Activated CD8-positive, alpha-beta memory T cell treated with anti-CD3 and anti-CD28 coated beads for 36 hours (primary cell): ENCODE results near the gene C10orf105. TPM values are rescaled to one million over a fixed set of nuclear protein-coding genes. Genes with fewer than 3 reads are reported as not detected.

Source experiments
- CTCF ChIA-PET: fragments of 350-600 bp; sonication (Branson Sonifier 250); formaldehyde crosslinking; loops from one replicate; lab custom pipeline; 2021; ENCODE audit warnings: antibody characterized with exemption; lab: Charles Lee
- POLR2A ChIA-PET: fragments of 350-600 bp; sonication (Branson Sonifier 250); formaldehyde crosslinking; loops from one replicate; lab custom pipeline; 2021; ENCODE audit warnings: antibody characterized with exemption; lab: Charles Lee
- total RNA-seq, 2 experiments: library from RNA; stranded (reverse); gene quantifications; one replicate each; pipeline ENCODE4 v1.2.3, GENCODE V29; 2021

C10orf105 gene
- total RNA-seq, 2 experiments from 2014 or later: 0.15 to 0.17 TPM

GRCh38 chr10:71701496-71702132 is 18.0 kb downstream of the C10orf105 start:
- CTCF ChIA-PET: interaction anchor here (0.8 kb wide), 1 partner anchor 9 kb away, joined by 3 read pairs; no protein-coding TSS in a partner anchor
- POLR2A ChIA-PET: no interaction called here

GRCh38 chr10:71700731-71701368 is 18.7 kb downstream of the C10orf105 start:
- ChIA-PET CTCF (interaction anchor here (1.7 to 6.8 kb wide), 2 partner anchors 6 to 73 kb away, joined by 4 to 55 read pairs; partner anchors contain the start of gene VSIR), POLR2A (no interaction called here)

- ChIA-PET CTCF (interaction anchor here (1.0 to 6.8 kb wide), 10 partner anchors 9 to 384 kb away, joined by 3 to 55 read pairs (median 4); no protein-coding TSS in a partner anchor), POLR2A (interaction anchor here (0.6 to 1.1 kb wide), 2 partner anchors 75 to 123 kb away, joined by 3 to 7 read pairs; partner anchors contain the start of gene VSIR)
These were observed 20.8 kb downstream of the C10orf105 start for GRCh38 chr10:71698737-71699136.

GRCh38 chr10:71697938-71698709 is 21.5 kb downstream of the C10orf105 start:
- ChIA-PET CTCF (interaction anchor here (0.5 to 6.8 kb wide), 13 partner anchors 9 to 849 kb away, joined by 3 to 55 read pairs (median 4); partner anchors contain the start of gene VSIR), POLR2A (interaction anchor here (0.6 to 1.1 kb wide), 2 partner anchors 76 to 124 kb away, joined by 3 to 7 read pairs; partner anchors contain the start of gene VSIR)

GRCh38 chr10:71696628-71697326 is 22.8 kb downstream of the C10orf105 start:
- CTCF ChIA-PET: interaction anchor here (0.6 to 6.8 kb wide), 20 partner anchors 10 to 382 kb away, joined by 3 to 55 read pairs (median 3); partner anchors contain the start of genes CDH23, SLC29A3 and VSIR
- POLR2A ChIA-PET: interaction anchor here (0.6 to 1.0 kb wide), 2 partner anchors 15 to 77 kb away, joined by 3 to 4 read pairs; partner anchors contain the start of gene VSIR

- CTCF ChIA-PET: interaction anchor here (0.6 to 6.8 kb wide), 20 partner anchors 10 to 379 kb away, joined by 3 to 55 read pairs (median 4); partner anchors contain the start of genes SLC29A3 and VSIR
- POLR2A ChIA-PET: interaction anchor here (0.6 kb wide), 1 partner anchor 78 kb away, joined by 3 read pairs; the partner anchor contains the start of gene VSIR
These were observed 23.8 kb downstream of the C10orf105 start for GRCh38 chr10:71695502-71696476.

GRCh38 chr10:71694567-71694968 is 25.0 kb downstream of the C10orf105 start:
- CTCF ChIA-PET: interaction anchor here (1.8 to 6.8 kb wide), 3 partner anchors 13 to 117 kb away, joined by 4 to 55 read pairs (median 10); partner anchors contain the start of gene VSIR
- POLR2A ChIA-PET: interaction anchor here (0.6 kb wide), 1 partner anchor 141 kb away, joined by 3 read pairs; no protein-coding TSS in a partner anchor

- ChIA-PET POLR2A (no interaction called here), CTCF (interaction anchor here (0.7 to 6.8 kb wide), 4 partner anchors 13 to 309 kb away, joined by 3 to 55 read pairs (median 7); partner anchors contain the start of gene VSIR)
These were observed 25.5 kb downstream of the C10orf105 start for GRCh38 chr10:71694039-71694501.

- POLR2A ChIA-PET: no interaction called here
- CTCF ChIA-PET: interaction anchor here (0.8 to 3.5 kb wide), 3 partner anchors 8 to 118 kb away, joined by 3 to 10 read pairs (median 7); no protein-coding TSS in a partner anchor
These were observed 26.2 kb downstream of the C10orf105 start for GRCh38 chr10:71693377-71693776.

GRCh38 chr10:71692598-71693306 is 26.8 kb downstream of the C10orf105 start:
- POLR2A ChIA-PET: no interaction called here
- CTCF ChIA-PET: interaction anchor here (0.8 to 3.5 kb wide), 4 partner anchors 9 to 119 kb away, joined by 3 to 10 read pairs (median 5); no protein-coding TSS in a partner anchor

GRCh38 chr10:71691405-71691804 is 28.2 kb downstream of the C10orf105 start:
- POLR2A ChIA-PET: interaction anchor here (0.5 kb wide), 1 partner anchor 440 kb away, joined by 4 read pairs; no protein-coding TSS in a partner anchor
- CTCF ChIA-PET: no interaction called here

GRCh38 chr10:71690094-71690720 is 29.4 kb downstream of the C10orf105 start:
- POLR2A ChIA-PET: no interaction called here

GRCh38 chr10:71688256-71688655 is 31.3 kb downstream of the C10orf105 start:
- ChIA-PET CTCF (no interaction called here), POLR2A (no interaction called here)

More at GRCh38 chr10:71690094-71690720, 29.4 kb downstream of the C10orf105 start:
- CTCF ChIA-PET: no interaction called here

- ChIA-PET CTCF (interaction anchor here (0.6 kb wide), 1 partner anchor 117 kb away, joined by 3 read pairs; no protein-coding TSS in a partner anchor), POLR2A (no interaction called here)
These were observed 32.1 kb downstream of the C10orf105 start for GRCh38 chr10:71687480-71687879.

GRCh38 chr10:71687077-71687476 is 32.5 kb downstream of the C10orf105 start:
- ChIA-PET POLR2A (no interaction called here), CTCF (interaction anchor here (0.6 to 1.3 kb wide), 2 partner anchors 10 to 117 kb away, joined by 3 read pairs; no protein-coding TSS in a partner anchor)
